ENCODE results near the gene DUSP5.
A peak's percentile ranks its signal among the peaks of the same experiment; 100 is the strongest.
"Not testable (repeated sequence)": the region's sequence is repeated elsewhere in the genome, so short reads cannot be mapped to it uniquely, and the experiment has no call there.

The DUSP5 gene, protein sequence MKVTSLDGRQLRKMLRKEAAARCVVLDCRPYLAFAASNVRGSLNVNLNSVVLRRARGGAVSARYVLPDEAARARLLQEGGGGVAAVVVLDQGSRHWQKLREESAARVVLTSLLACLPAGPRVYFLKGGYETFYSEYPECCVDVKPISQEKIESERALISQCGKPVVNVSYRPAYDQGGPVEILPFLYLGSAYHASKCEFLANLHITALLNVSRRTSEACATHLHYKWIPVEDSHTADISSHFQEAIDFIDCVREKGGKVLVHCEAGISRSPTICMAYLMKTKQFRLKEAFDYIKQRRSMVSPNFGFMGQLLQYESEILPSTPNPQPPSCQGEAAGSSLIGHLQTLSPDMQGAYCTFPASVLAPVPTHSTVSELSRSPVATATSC

DNA sequence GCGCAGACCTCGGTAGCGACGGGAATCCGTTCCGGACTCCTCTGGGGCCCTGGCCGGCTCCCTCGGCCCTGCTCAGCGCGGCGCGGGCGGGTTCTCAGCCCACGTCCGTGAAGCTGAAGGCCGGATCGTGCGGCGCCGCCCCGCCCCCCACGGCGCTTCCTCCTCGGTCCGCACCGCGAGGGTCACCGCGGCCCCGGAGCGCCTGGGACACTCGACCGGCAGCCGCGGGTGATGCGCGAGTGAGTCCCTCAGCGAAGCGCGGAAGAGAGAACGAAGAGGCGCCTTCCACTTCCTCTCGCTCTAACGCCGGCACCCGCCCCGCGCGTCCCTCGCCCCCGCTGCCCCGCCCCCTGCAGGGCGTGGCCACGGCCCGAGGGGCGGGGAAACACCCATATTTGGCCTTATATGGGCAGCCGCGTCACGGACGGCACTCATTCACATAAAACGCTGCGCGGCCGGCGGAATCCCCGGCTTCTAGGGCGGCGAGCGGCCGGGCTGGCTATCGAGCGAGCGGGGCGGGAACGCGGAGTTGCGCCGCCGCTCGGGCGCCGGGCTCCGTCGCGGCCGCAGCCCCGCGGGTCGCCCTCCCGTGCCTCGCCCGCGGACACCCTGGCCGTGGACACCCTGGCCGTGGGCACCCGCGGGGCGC, at the start of gene DUSP5:
Gene DUSP5 (plus strand): TSS at position 470 of the 649 bp plus-strand sequence. CDS start 215 bp downstream, outside the sequence.
- DNase-seq, result peak; percentile 64

DNA sequence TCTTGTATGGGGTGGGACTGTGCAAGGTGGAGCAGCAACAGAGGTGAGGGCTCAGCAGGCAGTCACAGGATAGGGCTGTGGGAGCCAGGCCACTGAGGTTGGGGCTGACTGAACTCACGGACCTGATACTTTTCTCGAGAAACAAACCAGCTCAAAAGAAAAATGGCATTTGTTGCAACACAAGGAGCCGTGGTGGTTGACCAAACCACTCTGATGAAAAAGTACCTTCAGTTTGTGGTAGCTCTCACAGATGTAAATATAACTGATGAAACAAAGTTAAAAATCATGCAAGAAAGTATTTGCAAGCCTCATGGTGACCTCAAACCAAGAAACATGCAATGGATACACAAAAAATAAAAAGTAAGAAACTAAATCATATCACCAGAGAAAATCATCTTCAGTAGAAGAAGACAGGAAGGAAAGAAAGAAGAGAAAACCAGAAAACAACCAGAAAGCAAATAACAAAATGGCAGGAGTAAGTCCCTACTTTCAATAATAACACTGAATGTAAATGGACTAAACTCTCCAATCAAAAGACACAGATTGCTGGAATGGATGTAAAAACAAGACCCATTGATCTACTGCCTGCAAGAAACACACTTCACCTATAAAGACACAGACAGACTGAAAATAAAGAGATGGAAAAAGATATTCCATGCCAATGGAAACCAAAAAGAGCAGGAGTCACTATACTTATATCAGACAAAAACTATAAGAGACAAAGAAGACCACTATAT, 48.9 kb upstream of the DUSP5 start:
- no peak for DNase-seq

DNA sequence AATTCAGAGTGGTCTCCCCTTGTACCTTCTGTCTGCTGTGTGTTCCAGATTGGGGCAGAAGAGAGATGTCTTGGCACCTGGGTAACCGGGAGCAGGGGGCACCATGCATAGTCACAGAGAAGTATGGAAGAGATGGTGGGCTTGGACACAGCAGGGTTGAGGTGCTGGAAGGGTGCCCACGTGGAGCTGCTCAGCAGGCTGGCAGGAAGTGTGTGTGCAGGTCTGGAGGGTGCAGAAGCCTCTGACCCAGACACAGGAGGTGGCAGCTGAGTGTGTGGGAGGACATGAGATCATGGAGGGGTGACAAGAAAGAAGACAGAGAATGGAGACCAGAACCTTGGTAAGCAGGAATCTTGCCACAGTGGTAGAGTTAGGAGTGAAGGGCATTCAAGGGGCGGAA, 42.3 kb upstream of the DUSP5 start:
- no peak for DNase-seq

DNA sequence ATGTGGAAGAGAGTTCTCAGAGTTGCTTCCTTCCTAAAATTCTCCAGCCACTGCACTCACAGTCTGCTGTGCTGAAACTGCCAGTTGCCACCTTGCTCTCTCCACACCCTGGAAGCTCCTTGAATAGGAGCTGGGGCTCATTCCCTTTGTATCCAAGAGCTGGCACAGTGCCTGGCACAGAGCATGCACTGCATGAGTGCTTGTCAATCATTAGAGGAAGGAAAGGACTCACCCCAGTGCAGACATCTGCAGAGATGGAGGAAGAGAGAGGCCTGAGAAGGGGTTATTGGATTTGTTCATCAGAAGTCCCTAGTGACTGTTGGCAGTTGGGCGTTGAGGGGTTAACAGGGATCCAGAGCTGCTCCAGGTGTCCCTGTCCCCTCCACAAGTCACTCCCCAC, 41.7 kb upstream of the DUSP5 start:
- DNase-seq, result no peak

DNA sequence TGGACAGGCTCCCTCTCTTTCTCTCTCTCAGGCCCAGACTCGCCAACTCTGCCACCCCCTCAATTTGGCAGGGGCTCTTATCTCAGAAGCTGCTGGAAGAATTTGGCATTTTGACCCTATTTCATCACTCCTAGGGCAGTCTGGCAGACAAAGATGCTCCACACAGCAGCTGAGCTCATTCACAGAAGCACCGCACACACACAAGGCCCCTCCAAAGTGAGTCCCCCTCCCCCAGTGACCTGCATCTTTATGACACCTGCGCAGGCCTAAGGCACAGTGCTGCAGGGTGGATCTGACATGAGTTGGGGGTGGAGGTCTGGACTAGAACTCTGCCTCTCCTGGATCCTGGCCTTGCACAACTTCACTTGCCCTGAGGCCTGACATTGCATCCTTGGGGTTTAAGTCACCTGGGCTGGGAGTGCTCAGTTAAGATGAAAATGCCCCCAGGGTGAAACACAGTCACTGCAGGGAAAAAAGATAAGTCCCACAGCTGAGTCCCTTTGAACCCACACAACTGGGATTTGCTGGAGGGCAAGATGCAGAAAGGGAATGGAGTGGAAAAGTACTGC, 41.1 kb upstream of the DUSP5 start:
- DNase-seq, result no peak

DNA sequence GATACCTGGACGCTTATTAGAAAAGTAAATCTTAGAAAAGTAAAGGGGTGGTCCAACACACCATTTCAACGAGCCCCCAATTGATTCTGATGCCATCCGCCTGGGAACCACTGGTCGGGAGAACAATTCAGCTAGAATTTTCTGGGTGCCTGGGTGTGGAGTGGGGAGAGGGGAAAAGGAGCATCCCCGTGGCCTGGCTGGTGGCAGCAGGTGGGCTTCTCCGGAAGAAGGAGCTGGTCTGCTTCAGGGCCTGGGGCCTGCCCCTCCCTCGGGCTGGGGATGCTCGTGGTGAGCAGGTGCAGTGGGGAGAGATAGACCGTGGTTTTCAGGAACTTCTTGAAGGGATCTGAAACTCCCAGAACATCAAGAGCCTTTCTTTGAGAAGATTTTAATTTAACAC, 39.9 kb upstream of the DUSP5 start:
- no peak for DNase-seq

DNA sequence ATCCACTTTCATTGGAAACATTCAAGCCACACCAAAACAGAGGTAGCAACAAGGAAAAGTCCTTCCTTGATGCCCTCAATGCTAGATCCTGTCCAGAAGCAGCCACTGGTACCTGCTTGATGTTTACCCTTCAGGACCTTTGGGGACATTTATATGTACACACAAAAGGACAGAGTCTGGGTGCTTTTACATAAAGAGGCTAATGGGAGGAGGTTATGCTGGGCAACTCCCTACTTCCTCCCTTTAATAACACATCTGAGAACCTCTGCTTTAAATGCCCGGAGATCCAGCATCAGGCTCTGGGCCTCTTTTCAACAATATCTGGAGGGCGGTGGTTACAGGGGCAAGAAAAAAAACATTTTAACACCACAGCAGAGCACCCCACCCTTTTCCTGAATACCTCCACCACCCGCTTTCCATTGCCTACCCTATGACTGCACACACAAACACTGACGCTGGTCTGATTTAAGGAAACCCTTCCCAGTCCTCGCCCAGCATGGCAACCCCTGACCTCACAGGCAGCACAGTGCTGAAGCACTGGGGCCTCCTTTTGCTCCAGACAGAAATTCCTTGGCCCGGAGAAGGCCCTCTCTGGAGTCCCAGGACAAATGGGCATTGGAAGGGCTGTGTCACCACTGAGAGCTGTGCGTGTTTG, 39.3 kb upstream of the DUSP5 start:
- no peak for DNase-seq

DNA sequence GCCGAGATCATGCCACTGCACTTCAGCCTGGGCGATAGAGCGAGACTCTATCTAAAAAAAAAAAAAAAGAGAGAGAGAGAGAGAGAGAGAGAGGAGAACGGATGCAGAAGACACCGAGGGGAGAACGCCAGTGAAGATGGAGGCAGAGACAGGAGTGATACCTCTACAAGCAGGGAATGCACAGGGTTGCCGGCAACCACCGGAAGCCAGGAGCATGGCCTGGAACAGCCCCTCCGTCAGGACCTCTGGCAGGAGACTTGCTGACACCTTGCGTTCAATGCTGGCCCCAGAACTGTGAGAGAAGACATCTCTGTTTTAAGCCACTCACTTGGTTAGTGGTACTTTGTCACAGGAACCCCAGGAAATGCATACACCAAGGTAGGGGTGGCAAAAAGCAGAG, 38.1 kb upstream of the DUSP5 start:
- no peak for DNase-seq

DNA sequence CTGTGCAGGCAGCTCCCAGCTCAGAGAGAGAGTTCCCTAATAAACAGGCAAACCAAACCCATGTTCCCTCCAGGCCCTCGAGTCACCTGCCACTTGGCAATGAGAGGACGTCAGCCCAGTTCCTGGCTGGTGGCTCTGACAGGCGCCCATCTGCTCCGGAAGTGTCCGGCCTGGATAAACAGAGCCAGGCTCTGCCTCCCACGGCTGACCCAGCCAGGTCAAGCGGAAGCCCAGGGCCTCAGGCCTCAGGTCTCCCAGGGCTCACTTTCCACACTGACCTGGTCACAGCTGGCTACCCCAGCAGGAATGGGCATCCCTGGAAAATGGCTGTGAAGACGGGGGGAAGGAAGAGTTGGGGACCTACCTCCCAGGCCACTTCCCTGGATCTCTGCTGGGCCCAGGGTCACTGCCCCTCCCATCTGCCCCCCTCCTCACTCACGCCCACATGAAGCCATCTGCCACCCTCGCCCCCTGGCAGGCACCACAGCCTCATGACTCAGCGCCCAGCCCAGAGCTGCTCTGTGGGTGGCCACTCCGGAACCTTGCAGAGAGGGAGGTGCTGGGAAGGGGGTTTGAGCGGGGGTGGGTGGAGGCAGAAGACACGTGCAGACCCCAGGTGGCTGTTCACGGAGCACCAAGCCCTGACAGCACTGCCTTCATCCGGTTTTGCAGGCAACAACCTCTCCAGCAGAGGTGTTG, 37.4 kb upstream of the DUSP5 start:
- no peak for DNase-seq

DNA sequence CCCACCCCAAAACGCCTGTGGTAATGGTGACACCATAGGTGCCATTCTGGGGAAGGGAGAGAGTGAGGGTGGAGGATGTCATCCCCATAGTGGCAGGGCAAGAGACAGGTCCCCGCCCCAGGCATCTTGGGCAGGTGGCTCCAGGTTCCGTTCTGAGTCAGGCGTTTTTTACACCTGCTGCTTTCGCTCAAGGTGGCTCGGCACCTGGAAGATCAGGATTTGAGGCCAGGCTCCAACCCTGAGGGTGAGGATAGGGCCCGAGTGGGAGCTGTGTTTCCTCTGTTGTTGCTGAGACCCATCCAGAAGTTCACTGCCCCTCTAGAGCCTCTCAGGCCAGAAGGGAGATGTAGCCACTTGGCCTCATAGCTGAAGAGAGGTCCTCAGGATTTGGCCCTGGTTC, 36.6 kb upstream of the DUSP5 start:
- no peak for DNase-seq

DNA sequence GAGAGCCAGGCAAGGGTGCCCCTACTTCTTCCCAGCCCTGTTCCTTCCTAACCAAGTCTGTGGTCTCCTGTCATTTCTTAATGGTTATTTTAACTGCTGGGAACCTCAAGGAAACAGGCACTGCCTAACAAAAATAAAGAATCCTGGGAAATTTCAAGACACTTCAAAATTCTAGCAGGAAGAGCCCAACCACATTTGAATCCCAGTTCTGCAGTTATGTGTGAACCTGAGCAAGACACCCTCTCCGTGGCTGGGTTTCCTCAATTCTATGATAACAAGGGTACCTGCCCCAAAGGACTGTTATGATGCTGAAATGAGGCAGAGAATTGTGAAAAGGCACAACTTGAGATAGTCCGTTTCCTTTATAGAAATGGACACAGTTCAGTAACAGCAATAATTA, 36.2 kb upstream of the DUSP5 start:
- no peak for DNase-seq

DNA sequence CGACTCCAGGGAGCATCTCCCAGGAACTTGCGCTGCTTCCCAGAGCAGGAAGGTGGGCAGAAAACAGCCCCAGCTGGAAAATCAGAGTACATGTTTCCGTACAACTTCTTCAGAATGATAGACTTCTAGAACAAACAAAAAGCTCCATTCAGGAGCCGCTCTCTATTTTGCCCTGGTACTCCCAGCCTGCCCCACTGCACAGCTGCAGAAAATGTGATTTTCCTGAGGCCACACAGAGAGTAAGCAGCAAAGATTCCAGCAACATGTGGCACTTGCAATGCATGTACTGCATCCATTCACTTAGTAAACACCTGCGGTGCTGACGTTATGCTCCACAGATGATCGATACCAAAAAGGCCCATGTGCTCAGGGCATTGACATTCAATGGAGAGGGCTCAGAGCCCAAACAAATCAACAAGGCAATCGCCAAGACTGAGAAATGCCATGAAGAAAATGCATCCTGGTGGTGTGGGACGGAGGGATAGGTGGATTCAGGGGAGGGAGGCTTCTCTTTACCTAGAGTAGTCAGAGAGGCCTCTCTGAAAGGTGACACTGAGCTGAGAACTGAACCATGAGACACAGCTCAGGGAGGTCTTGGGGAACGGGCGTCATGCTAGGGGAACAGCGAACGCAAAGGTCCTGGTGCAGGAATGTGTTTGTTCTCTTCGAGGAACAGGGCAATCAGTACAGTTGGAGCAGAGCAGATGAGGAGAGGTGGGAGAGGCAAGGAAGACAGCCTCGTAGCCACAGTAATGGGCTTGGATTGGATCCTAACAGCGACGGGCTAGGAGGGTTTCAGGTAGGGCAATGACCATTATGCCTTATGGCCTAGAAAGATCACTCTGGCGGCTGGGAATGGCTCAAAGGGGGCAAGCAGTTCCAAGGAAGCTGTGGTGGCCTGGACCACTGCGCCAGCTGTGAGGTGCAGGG, 35.3 kb upstream of the DUSP5 start:
- DNase-seq, result no peak

DNA sequence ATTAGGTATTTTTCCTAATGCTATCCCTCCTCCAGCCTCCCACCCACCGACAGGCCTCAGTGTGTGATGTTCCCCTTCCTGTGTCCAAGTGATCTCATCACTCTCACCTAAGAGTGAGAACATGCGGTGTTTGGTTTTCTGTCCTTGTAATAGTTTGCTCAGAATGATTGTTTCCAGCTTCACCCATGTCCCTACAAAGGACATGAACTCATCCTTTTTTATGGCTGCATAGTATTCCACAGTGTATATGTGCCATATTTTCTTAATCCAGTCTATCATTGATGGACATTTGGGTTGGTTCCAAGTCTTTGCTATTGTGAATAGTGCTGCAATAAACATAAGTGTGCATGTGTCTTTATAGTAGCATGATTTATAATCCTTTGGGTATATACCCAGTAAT, 29.4 kb upstream of the DUSP5 start:
- DNase-seq, result not testable (repeated sequence)

DNA sequence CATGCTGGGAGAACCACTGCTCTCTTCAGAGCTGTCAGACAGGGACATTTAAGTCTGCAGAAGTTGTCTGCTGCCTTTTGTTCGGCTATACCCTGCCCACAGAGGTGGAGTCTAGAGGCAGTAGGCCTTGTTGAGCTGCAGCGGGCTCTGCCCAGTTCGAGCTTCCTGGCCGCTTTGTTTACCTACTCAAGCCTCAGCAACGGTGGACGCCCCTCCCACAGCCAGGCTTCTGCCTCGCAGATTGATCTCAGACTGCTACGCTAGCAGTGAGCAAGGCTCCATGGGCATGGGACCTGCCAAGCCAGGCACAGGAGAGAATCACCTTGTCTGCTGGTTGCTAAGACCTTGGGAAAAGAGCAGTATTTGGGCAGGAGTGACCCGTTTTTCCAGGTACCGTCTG, 27.2 kb upstream of the DUSP5 start:
- not testable (repeated sequence) for DNase-seq

DNA sequence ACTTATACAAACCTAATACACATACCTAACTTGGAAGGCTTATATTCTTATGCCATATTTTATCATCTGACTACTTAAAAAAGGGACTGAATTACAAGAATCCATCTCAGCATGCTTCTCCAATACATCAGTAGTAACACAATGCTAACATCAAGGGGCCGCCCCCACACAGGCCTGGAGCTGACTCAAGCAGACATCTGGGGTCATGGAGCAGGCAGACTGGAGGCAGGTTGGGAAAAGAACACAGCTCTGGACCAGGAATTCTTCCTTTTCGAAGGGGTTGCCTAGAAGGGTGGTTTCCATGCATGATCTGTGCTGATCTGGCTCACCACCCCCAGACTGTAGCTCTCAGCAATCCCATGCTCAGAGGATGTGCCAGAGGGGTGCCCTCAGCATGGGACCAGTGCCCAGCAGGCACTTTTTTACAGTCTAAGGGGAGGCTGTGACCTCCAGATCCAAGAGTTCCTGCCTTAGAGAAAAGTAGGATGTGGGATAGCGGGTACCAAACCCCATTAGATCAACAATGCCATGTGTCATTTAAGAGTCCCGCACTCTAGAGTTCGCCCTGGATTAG, 26.1 kb upstream of the DUSP5 start:
- no peak for DNase-seq

DNA sequence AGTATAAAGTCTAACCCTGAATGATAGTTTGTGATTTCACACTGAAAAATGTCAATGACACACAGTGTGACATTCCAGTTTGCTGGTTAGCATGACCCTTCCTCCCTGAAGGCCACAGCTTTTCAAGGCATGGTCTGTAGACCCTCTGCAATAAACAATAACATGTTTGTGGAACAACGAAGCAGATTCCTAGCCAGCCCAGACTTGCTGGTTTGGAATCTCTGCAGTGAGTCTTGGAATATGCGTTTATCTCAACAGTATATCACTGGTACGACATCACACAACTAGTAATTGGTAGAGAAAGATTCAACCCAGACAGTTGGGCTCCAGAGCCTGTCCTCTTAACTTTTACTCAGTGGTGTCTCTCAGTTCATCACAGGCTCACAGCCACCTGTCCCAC, 23.7 kb upstream of the DUSP5 start:
- no peak for DNase-seq

DNA sequence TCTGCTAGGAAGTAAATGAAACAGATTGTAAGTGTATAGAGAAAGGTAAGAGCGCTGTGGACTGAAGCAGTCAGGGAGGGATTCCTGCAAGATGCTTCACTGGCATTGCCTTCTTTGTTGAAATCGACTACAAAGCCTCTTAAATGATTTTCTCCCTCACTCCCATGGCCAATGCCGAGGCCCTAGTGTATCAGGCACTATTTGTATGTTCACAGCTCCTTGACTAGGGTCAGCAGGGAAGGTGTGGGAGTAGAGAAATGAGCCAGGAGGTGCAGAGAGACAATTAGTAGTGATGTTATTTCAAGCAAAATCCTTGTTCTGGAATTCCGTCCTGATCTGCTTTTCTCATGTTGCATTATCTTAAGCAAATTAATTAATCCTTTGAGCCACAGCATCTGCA, 22.9 kb upstream of the DUSP5 start:
- DNase-seq, result no peak

DNA sequence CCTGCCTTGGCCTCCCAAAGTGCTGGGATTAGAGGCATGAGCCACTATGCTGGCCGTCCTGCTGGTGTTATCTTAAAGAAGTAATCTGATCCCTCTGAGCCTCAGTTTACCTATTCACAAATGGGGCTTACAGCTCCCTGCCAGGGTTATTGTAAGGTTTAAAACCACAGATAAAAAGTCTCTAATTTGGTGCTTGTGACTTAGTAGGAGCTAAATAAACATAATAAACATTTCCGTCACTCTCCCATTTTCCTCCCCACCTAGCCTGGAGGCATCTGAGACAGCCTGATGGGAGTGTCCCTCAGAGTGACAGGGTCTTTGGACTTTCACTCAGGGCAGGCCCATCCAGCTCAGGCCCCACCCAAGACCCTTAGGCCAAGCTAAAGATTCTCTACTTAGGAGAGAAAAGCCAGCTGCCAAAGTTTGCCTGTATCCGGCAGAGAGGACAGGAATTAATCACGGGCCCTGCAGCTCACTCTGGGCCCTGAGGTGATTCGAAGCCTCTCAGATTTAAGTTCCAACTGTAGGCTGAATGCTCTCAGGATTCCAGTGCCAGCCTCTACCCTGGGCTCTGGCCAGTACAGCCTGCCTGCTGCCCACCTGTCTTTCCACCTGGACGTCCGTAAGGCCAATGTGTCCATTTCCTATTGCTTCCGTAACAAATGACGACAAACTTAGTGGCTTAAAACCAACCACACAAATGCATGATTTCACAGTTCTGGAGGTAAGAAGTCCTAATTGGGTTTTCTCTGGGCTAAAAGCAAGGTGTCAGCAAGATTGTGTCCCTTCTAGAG, 21.8 kb upstream of the DUSP5 start:
- no peak for DNase-seq

DNA sequence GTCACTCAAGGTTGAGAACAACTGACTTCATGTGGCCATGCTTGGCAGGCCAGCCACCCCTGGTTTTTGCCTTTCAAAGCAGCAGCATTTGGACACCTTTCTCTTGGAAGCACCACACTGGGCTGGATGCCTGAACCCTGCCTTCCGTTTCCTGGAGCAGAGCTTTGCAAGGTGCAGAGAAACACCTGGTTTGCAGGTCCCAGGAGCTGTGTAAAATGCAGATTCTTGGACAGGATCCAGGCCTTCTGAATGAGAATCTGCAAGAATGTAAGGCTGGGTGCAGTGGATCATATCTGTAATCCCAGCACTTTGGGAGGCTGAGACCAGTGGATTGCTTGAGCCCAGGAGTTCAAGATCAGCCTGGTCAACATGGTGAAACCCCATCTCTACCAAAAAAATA, 18.0 kb upstream of the DUSP5 start:
- no peak for DNase-seq

DNA sequence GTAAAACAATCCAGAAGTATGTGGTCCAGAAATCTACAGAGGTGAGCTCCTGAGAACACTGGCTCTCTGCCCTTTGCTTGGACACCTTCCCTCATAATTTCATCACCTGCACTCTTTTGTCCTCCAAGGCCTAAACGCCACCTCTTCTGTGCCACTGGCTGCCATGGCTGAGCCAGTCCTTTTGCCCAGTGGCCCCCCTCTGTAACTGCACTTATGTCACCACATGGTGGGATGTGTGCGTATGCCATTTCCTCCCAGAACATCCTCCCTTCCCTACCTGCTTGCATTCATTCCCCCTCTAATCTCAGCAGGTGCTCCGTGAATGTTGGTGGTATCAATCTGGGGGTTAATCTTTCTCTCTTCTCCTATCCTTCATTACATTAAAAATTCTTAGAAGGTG, 17.3 kb upstream of the DUSP5 start:
- DNase-seq, result no peak
